Hepatic stellate cell (primary cell): ENCODE results near the gene PES1.
"Not testable (repeated sequence)": the region's sequence is repeated elsewhere in the genome, so short reads cannot be mapped to it uniquely, and the experiment has no call there.

ENCODE experiments used
- DNase-seq: peaks from one replicate; pipeline ENCODE4 v3.0.0; 2011; ENCODE audit warnings: low spot score

PES1 gene

DNA sequence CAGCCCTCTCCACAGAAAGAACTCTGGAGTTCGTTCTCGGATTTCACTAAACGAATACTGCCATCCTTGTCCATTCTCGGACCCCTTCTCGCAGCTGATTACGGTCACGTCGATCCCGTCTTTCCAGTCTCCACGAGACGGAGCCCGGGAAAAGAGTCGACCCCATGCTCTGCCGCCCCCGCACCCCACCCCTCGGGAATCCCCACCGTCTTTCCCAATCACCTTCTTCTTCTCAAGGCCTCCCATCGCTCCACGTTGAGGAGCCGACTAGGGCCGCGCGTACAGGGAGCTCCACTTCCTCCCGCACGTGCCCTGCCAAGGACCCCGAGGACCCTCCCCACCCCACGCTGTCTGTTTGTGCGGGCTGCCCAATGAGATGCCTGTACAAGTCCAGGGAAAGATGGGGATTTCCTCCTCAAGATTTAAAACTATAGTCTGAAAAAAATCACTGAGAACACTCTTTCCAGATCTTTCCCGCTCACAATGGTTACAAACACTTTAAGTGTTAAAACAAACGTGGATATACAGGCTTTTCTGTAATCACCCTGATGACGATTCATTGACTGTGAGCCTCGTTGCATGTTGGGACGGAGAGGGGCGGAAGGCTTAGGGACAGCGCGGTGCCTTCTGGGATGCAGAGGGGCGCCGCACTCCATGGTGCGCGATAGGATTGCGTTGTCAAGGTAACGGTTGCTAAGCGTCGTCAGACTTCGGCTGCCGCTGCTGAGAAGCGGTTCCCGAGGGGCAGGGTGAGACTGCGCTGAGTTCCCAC lies at the start of gene PES1:
TSS of gene PES1 (minus strand) at position 323 of the 772 bp plus-strand sequence. CDS start at position 246, 77 bp downstream.
- DNase-seq: peak; percentile 97

DNA sequence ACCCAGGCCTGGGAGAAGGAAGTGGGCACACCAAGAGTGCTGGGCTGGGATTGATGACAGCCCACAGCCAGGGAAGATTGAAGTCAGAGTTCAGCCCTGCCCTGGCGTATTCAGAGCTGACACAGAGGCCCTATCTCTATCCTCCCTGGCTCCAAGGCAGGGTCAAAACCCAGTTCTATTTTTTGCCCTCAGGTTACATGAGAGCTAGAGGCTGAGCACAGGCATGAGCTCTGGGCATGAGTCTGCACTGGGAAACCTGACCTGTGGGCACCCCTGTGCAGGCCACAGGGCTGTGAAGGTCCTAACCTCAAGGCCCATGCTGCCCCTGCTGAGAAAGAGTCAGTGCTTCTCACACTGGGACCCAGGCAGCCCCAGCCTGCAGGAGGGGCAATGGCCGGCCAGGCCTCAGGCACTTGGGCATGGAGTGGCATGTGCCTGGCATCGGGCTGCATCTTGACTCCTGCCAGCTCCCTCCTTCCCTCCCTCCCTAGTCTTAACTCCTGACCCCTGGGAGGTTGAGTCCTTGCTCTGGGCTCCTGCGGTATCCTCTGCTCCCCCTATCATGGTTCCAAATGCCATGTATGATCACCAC lies 49.2 kb upstream of the PES1 start:
- no peak for DNase-seq

DNA sequence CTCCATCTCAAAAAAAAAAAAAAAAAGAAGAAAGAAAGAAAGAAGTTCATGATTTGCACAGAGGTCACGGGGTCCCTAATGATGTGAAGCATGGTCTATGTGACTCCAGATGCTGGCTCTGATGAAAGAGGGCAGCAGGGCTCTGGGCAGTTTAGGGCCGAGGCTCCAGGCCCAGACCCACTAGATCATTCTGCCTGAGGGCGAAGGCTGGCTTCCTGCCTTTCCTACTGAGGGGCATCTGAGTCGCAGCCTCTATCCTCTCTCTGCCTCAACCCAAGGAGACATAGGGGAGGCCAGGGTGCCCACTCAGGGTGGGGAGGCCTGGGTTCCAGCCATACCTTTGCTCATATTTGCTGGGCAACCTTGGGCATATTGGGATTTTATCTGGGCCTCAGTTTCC lies 48.7 kb upstream of the PES1 start:
- DNase-seq: no peak

DNA sequence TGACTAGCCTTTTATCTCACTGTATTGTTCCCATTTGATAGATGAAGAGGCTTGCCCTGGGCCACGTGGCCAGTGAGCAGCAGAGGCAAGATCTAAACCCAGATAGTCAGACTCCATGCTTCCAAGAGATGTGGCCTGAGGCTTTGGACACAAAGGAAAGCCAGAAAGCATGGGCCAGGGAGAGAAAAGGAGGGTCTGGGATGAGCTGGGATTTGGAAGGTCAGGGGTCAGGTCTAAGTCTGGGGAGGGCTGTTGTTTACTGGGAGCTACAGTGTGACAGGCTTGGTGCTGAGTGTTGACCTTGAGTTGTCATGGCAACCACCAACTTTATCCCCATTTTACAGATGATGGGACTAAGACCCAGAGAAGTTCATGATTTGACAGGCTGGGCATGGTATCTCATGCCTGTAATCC lies 46.0 kb upstream of the PES1 start:
- no peak for DNase-seq

DNA sequence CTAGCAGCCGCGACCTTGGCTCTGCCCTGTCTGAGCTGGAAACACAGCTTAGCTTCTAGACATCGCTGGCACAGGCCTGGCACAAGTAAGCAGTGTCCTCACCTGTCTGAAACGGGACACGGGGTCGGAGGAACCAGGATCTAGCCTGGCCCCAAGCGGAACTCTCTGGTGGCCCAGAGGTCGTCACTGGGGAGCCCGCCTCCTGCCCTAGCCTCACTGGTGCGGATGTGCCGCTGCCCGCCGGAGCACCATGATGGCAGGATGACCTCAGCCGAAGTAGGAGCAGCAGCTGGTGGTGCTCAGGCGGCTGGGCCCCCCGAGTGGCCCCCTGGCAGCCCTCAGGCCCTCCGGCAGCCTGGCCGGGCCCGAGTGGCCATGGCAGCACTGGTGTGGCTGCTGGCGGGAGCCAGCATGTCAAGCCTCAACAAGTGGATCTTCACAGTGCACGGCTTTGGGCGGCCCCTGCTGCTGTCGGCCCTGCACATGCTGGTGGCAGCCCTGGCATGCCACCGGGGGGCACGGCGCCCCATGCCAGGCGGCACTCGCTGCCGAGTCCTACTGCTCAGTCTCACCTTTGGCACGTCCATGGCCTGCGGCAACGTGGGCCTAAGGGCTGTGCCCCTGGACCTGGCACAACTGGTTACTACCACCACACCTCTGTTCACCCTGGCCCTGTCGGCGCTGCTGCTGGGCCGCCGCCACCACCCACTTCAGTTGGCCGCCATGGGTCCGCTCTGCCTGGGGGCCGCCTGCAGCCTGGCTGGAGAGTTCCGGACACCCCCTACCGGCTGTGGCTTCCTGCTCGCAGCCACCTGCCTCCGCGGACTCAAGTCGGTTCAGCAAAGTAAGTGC lies 44.7 kb upstream of the PES1 start:
- peak; percentile 25 for DNase-seq

DNA sequence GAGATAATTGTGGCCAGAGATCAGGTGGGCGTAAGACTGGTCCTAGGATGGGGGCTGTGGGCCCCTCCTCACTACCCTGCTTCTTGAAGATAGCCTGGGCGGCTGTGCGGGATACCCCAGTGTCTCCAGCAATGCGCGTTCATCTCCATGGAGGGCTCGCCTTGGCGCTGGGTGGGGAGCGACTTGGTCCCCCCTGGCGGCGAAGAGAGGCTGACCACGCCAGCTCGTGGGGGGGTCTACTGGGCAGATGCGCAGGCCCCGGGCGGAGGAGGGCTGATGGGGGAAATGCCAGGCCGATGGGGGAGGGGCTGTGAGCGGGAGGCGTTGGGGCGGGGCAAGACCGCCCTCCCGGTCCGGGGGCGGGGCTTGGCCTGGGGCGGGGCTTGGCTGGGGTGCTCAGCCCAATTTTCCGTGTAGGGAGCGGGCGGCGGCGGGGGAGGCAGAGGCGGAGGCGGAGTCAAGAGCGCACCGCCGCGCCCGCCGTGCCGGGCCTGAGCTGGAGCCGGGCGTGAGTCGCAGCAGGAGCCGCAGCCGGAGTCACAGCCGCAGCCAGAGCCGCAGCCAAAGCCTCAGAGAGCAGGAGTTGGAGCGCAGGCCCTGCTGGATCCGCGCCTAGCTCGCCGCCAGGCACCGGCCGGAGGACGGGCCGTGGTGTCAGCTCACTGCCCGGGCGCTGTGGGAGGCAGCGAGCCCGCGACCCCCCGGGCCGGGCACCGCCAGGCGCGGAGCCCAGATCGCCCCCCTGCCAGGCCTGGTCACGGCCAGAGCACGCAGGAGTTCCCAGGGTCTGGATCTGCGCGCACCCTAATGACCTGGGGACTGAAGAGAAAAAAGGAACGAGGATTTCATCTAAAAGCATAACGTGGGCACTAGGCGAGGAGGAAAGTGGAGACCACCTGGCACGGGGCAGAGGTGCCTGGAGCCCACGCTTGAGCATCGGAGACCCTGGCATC lies 43.8 kb upstream of the PES1 start, which contains the start of gene SLC35E4:
TSS of gene SLC35E4 (plus strand) at position 509 of the 953 bp plus-strand sequence. CDS start 670 bp downstream, outside the sequence.
- DNase-seq: peak; percentile 98

DNA sequence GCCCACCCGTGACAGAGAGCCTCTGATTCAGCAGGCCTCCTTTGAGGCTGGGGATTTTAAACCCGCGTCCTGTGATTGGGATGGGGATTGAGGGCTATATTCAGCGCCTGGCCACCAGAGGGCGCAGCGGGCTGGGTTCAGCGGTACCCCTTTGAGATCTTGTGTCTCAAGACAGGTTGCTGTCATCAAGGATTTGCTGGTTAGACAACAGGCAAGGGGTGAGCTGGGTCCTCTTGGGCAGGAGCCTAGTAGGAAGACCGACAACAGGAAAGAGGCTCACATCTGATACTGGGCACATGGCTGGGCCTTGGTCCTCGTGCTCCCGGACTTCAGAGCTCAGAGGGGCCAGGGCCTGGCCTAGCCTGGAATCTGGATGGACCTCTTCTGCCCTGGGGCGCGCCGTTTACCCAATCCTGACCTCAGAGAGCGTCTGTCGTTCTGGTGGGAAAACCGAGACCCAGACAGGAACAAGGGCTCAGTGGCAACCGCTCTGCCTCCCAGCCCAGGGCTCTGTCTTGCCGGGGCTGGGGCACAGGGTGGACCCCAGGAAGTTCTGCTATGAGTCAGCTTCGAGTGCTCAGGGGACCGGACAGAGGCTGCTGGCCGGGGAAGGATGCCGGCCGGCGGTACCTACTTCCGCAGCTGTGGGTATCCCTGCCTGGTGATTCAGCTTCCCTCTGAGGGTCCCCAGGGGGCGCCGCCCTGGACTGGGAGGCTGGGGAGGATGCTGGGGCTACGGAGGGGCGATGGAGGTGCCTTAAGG lies 42.9 kb upstream of the PES1 start:
- DNase-seq: peak; percentile 95

DNA sequence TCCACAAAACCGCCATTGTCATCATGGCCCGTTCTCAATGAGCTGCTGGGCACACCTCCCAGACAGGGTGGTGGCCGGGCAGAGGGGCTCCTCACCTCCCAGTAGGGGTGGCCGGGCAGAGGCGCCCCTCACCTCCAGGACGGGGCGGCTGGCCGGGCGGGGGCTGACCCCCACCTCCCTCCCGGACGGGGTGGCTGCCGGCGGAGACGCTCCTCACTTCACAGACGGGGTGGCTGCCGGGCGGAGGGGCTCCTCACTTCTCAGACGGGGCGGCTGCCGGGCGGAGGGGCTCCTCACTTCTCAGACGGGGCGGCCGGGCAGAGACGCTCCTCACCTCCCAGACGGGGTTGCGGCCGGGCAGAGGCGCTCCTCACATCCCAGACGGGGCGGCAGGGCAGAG lies 39.8 kb upstream of the PES1 start:
- not testable (repeated sequence) for DNase-seq

DNA sequence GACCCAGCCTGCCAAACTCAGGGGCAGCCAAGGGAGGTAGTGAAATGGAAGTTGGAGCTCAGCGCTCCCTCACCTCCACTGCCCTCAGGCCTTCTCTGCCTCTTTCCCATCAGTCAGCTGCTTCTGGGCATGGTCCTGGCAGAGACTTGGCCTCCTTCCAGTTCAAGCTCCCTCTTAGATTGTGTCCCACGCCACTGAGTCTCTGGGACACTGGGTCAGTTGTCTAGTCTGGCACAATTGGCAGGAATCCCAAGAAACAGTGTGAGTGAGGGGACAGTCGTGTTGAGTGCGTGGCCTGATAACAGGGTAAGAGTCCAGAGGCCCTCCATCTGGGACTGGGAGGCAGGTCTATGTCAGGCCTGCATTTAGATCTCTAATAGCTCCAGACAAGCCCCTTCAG lies 36.8 kb upstream of the PES1 start:
- no peak for DNase-seq

DNA sequence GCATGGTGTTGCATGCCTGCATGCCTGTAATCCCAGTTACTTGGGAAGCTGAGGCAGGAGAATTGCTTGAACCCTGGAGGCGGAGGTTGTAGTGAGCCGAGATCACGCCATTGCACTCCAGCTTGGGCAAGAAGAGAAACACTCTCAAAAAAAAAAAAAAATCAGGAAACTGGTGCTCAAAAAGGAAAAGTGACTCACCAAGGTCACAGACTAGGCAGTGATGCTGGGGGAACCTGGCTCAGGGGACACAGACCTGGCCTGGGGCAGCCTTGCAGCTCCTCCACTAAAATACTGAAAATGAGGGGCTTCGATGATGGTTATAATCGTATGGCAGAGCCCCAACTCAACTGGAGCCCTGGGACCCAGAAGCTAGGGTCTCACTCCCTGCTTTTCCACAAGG lies 35.8 kb upstream of the PES1 start:
- no peak for DNase-seq

DNA sequence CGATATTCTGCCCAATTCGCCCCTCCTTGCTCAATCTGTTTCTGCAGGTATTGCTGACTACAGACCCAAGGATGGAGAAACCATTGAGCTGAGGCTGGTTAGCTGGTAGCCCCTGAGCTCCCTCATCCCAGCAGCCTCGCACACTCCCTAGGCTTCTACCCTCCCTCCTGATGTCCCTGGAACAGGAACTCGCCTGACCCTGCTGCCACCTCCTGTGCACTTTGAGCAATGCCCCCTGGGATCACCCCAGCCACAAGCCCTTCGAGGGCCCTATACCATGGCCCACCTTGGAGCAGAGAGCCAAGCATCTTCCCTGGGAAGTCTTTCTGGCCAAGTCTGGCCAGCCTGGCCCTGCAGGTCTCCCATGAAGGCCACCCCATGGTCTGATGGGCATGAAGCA lies 34.7 kb upstream of the PES1 start:
- no peak for DNase-seq

DNA sequence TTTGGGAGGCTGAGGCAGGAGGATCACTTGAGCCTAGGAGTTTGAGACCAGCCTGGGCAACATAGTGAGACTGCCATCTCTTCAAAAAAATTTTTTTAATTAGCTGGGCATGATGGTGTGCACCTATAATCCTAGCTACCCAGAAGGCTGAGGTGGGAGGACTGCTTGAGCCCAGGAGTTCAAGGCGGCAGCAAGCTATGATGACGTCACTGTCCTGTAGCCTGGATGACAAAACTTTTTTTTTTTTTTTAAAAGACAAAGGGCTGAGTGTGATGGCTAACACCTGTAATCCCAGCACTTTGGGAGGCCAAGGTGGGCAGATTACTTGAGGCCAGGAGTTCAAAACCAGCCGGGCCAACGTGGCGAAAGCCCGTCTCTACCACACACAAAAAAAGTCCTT lies 28.2 kb upstream of the PES1 start:
- DNase-seq: not testable (repeated sequence)

DNA sequence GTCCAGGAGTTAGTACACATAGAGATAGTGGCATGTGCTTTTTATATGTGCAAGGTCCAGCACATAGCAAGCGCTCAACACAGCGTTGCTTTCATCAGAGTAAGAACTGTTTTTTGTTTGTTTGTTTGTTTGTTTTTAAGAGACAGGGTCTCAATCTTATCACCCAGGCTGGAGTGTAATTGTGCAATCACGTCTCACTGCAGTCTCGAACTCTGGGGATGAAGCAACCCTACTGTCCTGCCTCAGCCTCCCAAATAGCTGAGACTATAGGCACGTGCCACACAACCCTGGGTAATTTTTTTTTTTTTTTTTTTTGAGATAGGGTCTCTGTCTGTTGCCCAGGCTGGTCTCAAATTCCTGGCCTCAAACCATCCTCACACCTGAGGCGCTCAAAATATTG lies 26.1 kb upstream of the PES1 start:
- no peak for DNase-seq

DNA sequence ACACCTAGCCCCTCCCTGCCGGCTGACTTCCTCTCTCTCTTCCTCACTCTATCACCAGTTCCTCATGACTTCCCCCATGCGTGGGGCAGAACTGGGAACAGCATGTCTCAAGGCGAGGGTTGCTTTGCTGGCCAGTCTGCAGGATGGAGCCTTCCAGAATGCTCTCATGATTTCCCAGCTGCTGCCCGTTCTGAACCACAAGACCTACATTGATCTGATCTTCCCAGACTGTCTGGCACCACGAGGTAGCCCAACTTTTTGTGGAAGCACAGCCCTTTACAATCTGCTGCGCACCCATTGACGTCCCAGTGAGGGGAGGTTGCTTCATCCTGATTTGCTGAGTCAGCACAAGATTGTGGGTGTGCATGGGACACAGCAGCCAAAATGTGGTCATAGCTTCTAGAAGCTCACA lies 23.8 kb upstream of the PES1 start:
- no peak for DNase-seq

DNA sequence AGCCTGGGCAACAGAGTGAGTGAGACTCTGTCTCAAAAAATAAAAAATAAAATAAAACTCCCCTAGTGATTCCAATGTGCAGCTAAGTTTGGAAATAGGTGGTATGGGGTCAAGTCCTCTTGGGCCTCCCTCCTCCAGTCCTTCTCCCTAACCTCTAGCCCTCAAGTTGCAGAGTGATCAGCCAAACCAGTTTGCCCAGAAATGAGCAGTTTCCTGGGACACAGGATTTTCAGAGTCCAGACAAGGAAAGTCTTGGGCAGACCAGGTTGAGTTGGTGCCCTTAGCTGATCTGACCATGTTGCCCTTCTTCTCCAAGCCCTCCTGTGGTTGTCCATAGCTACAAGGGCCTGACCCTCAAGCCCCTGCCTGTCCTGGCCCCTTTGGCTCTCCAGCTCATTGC lies 23.2 kb upstream of the PES1 start:
- no peak for DNase-seq

DNA sequence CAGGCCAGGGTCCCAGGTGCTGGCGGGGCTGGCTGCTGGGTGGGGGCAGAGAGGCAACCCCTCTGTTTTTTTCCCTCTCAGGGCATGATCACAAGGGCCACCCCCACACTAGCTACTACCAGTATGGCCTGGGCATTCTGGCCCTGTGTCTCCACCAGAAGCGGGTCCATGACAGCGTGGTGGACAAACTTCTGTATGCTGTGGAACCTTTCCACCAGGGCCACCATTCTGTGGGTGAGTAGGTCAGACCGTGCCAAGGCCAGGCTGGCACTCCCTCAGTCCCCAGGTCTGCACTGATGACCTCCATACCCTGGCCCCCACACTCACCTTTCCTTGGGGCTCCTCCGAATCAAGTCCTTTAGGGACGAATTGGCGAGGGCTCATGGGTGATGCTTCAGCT lies 22.6 kb upstream of the PES1 start:
- DNase-seq: no peak

DNA sequence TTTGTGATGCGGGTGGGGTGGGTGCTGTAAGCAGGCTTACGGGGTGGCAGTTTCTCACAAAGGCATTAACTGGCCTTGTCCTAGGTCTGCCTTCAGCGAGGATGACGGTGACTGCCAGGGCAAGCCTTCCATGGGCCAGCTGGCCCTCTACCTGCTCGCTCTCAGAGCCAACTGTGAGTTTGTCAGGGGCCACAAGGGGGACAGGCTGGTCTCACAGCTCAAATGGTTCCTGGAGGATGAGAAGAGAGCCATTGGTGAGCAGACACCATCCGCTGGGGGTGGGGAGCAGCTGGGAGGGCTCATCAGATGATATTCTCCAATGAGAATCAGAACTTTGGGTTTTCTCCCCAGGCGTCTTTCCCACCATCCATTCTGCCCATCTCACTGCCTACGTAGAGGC lies 21.1 kb upstream of the PES1 start:
- no peak for DNase-seq

DNA sequence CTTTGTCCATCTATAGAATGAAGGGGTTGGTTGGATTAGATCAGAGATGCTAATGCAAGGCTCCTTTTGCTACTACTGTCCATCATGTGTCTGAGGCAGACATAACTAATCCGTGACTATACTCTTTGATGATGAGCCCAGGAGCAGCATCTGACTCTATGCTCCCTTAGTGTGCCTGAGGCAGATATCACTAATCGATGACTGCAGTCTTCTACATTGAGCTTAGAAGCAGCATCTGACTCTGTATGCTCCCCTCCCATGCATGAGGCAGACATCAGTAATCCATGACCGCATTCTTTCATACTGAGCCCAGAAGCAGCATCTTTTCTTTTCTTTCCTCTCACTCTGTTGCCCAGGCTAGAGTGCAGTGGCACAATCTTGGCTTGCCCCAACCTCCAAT lies 19.5 kb upstream of the PES1 start:
- DNase-seq: no peak

DNA sequence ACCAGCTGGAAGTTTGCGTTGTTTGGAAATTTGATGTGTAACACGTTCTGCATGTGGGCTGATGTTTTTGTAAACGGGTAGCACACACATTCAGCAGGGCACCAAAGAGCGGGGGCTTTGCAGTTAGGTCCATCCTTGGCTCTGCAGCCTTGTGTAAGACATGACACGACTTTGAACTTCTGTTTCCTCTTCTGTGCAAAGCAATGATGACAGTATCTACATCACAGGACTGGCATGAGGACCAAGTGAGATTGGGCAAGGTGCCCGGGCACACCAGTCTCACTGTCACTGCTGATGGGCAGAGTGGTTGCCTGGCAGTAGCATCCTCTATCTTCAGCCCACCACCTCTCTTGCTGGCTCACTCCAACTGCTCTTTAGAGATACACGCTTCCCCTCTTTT lies 18.6 kb upstream of the PES1 start:
- no peak for DNase-seq

DNA sequence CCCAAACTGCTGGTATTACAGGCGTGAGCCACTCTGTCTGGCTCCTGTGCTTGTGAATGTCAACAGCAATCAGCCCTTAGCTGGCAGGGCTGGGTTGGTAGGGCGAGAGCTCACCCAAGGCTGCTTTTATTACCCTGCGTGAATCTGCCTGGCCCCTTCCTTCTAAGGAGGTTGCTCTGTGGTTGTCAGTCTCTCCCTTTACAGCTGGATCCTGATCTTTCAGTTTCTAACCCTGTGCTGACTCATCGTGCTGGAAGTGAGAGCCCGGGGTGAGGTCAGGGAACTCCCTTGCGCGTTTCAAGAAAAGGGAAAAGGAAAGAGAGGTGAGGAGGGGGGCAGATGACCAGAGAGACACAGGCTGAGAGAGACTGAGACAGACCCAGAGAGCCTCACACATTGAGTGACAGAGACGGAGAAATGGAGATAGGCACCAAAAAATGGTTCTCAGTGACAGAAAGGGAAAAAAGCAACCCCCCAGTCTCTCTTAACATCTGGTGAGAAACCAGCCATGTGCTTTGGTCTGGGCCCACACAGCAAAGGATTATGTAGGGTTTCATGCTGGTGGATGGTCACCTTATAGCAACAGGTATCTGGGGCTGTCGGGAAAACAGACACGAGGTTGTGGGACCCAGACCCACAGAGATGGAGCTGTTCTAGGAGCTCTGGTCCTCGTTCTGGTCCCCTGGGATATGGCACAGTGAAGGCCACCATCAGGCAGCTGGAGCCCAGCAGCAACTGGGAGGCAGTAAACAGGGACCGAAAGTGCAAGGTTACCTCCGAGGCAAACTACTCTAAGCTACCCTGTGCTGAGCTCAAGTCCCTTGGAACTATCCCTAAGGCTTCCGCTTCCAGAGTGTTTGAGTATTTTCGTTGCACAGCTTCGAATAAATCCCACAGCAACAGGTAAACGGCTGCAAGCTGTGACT lies 17.8 kb upstream of the PES1 start:
- peak; percentile 89 for DNase-seq
